ENCODE data around the gene ALPI.

The ALPI gene

DNA sequence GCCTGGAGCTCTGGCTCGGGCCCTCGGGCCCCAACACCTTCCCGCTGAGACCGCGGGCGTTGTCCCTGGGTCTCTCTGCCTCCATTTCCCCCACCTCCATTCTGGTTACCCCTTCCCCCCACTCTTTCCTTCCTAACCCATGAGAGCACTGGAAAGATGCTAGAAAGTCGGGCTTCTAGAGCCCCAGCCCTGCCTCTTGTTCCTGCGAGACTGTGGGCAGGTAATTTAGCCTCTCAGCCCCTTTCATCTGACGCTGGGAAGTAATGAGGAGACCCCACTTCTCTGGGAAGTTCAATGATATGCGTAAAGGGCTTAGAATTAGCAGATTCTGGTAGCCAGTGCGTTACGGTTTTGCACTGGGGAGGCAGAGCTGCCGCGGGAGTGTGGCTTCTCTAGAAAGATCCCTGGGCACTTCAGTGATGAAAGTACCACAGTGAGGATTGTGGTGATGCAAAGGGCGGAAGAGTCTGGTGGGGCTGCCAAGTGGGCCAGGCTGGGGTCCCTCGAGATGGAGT, 47.9 kb downstream of the ALPI start:
- H3K4me3 ChIP-seq: peak overlapping the region; percentile 78
- DNase-seq (ENCODE audit: low spot score): no peak
- no peak overlapping the region for H3K27ac ChIP-seq
- no peak for TF ChIP-seq CTCF (IDR thresholded peaks at IDR 0.05)

GRCh38 chr2:232504438-232504837, 48.5 kb downstream of the ALPI start:
- DNase-seq (ENCODE audit: low spot score): no peak
- Histone ChIP-seq H3K4me3 (no peak overlapping the region), H3K27ac (no peak overlapping the region)
- no peak for TF ChIP-seq CTCF (IDR thresholded peaks at IDR 0.05)

- DNase-seq (ENCODE audit: low spot score): no peak
- Histone ChIP-seq H3K27ac (no peak overlapping the region), H3K4me3 (no peak overlapping the region)
- no peak for TF ChIP-seq CTCF (IDR thresholded peaks at IDR 0.05)
Measured at GRCh38 chr2:232505856-232506255, 49.9 kb downstream of the ALPI start.

DNA sequence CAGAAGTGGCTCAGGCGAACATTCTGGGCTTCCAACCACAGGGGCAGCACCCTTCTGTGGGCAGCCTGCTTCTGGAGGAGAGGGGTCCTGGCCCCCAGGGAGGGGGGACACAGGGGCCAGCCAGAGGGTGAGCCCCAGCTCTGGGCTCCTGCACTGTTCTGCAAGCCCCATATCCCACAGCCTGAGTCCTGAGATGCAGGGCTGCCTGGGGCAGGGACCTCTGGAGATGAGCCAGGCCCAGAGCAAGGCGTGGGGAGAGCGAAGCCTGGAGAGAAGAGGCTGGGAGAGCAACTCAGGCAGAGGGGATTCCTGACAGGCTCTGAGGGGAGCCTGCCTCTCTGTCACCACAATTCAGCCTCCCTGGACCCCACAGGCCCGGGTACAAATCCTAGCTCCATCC, 50.8 kb downstream of the ALPI start:
- Histone ChIP-seq H3K27ac (no peak overlapping the region), H3K4me3 (no peak overlapping the region)
- no peak for DNase-seq (ENCODE audit: low spot score)
- TF ChIP-seq CTCF (IDR thresholded peaks at IDR 0.05): no peak

GRCh38 chr2:232508251-232508650, 52.3 kb downstream of the ALPI start:
- TF ChIP-seq CTCF (IDR thresholded peaks at IDR 0.05): no peak
- Histone ChIP-seq H3K4me3 (no peak overlapping the region), H3K27ac (no peak overlapping the region)
- DNase-seq (ENCODE audit: low spot score): no peak

All from coronary artery (tissue), 2 donors.